GM19023 (cell line): Measurements from ENCODE around the gene IPP.
A peak's percentile ranks its signal among the peaks of the same experiment; 100 is the strongest.
"Not testable (repeated sequence)": the region's sequence is repeated elsewhere in the genome, so short reads cannot be mapped to it uniquely, and the experiment has no call there.

Experiments used
- ATAC-seq: cut with Tn5 transposase; IDR thresholded peaks from one replicate; pipeline ENCODE4 v1.9.1; 2021; ENCODE audit warnings: mild to moderate bottlenecking, moderate library complexity; ENCODE audit not compliant: unreplicated experiment

Gene IPP

DNA sequence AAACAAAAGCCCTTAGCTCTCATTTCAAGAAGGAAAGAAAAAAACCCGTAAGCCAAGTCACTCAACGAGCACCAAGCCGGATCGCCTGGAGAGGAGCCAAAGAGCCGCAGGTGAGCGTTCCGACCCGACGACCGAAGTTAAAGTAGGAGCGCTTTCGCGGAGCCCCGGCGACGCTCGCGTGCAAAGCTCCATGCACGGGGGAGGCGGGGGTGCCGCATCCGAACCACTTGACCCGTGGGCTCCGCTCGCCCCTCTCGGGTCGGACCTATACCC, 64.5 kb downstream of the IPP start:
- ATAC-seq: peak; percentile 6

DNA sequence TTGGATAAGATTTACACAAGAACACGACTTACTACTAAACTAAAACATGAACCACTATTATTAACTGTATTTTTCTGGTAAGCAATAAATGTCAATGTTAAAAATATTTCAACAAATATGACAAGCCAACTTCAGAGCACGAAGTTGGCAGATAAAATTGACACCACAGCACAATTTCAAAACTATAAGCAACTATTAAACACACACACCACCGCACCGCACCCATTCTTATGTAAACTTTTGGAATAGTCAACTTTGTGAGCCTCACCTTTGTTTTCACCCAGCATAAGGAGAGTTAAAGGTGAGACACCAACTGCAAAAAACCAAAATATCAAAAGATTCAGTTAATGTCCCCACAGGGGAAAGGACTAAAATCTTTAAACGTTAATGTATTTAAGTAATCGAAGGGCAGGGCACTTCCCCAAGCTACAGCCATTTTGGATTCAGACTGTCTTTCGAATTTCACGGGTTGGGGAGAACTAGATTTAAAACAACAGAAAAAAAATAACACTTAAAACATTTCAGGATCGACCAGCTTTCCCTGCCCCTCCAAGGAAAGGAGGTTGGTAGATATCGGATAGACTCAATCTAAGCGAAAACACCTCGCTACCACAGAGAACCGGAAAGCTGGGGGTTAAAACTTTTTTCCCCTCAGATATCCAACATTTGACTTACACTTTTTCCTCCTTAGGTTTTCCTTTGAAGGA, 65.0 kb downstream of the IPP start:
- ATAC-seq: no peak

DNA sequence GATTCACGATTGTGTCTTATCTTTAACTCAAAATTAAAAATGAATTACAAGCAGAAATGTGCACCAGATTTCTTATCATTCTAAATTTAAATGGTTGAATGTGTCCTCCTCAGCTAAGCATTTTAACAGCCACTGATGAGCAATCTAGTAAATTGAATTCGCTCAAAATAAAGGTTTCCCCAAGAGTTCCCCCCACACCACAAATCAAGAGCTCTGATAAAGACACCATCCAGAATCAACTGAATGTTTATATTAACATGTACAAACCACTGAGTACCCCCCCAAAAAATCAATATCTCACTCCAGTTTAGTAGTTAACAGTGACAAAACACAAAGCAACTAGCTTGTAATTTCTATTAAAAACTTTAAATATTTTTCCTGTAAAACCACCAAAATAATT, 66.1 kb downstream of the IPP start:
- ATAC-seq: no peak

DNA sequence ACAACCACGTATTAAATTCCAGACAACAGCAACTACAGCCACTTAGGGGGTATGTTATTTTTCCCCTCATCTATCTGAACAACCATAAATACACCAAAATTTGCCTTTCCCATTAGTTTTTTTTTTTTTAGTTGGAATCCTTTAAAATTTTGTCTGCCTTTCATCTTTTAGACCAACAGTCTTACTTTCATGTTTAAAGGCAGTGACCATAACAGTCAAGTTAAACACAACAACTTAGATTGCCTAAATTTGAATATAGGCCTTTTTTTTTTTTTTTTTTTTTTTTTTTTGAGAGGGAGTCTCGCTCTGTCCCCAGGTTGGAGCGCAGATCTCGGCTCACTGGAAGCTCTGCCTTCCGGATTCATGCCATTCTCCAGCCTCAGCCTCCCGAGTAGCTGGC, 67.5 kb downstream of the IPP start:
- ATAC-seq: no peak

DNA sequence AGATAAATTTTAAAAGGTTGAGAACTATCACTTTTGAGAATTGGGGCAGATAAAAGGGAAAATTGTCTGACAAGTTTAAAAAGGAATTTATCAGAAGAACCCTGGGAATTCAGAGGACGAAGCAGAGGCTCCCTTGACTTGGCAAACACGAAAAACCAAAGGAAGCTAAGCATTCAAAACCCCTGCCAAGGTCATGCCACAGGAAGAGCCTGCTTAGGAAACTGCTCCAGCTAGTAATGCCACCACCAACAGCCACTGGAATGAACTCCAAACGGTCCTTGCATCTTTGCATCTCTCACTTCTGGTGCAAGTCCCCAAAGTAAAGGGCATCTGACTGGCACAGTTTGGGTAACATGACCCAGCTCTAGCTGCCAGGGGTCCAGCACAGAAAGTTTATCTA, 71.3 kb downstream of the IPP start:
- ATAC-seq: no peak

DNA sequence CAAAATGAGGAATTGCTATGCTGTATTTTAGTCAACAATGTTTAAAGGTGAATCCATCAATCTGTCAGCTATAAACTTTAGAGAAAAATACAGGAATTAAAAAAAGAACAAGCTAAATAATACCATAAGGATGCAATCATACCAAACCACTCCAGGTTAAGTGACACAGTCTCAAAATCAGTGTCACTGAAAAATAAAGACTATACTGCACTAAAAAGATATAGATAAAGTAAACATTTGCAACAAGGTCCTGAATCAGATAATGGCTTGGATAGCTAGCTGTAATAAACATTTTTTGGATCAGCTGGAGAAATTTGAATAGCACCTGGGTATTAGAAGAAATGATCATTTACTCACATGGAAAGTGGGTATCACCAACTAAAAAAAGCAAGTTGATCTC, 72.0 kb downstream of the IPP start:
- no peak for ATAC-seq

GRCh38 chr1:45677751-45678245, 72.7 kb downstream of the IPP start:
- ATAC-seq: no peak

DNA sequence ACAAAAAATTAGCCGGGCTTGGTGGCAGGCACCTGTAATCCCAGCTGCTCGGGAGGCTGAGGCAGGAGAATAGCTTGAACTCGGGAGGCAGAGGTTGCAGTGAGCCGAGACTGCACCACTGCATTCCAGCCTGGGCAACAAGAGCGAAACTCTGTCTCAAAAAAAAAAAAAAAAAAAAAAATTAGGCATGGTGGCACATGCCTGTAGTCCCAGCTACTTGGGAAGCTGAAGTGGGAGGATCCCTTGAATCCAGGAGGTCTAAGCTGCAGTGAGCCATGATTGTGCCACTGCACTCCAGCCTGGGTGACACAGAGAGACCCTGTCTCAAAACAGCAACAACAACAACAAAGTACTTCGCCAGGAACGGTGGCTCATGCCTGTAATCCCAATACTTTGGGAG, 73.9 kb downstream of the IPP start:
- ATAC-seq: not testable (repeated sequence)

DNA sequence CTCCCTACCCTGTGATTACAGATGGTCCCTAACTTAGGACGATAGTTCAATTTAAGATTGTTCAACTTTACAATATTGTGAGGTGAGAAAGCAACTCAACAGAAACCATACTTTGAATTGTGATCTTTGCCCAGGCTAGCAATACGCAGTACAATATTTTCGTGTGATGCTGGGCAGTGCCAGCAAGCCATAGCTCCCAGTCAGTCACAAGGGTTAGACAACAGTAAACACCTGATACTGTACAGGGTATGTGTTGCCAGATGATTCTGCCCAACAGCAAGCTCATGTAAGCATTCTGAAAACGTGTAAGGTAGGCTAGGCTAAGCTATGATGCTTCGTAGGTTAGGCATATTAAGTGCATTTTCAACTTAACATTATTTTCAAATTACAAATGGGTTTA, 76.0 kb downstream of the IPP start:
- no peak for ATAC-seq

GRCh38 chr1:45673956-45674355, 76.5 kb downstream of the IPP start:
- no peak for ATAC-seq

- no peak for ATAC-seq
Observed at GRCh38 chr1:45669859-45670655, 80.4 kb downstream of the IPP start.

DNA sequence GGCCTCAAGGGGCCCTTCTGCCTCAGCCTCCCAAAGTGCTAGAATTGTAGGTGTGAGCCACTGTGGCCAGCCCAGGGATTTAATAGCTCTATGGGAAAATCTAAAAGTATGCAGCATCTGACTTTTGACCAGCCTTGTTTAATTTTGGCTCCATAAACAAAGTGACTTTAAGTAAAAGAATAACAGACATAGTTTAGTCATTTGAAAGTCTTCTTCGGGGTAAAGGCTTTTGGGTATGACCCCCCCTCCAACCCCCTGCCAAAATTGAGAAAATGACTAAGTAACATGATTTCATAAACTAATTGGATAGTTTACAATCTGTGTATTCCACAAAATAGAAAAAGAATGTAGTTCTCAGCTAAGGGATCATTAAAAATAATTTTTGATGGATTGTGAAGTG, 81.1 kb downstream of the IPP start:
- no peak for ATAC-seq

- no peak for ATAC-seq
Observed at GRCh38 chr1:45668526-45668925, 81.9 kb downstream of the IPP start.

GRCh38 chr1:45667321-45668111, 82.9 kb downstream of the IPP start:
- ATAC-seq: no peak

- no peak for ATAC-seq
Observed at GRCh38 chr1:45666836-45667235, 83.6 kb downstream of the IPP start.

DNA sequence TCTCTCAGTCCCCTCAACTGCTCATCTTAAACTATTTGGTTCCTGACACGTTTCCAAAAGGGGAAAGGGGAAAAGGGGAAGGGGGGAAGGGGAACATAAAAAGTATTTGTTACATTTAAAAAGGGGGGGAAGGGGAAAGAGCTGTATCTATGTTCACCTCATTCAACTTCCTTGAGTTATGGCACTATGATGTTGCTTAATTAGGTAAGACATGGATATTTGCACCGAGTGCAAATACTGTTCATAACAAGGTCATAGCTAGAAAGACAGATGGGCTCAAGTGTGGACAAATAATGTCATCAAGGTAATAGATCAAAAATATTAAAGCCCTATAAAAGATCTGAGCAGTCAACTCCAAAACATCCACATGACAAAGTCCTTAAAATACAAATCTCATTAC, 90.1 kb downstream of the IPP start:
- no peak for ATAC-seq

GRCh38 chr1:45659222-45659621, 91.2 kb downstream of the IPP start:
- no peak for ATAC-seq

GRCh38 chr1:45658171-45658570, 92.3 kb downstream of the IPP start:
- ATAC-seq: no peak

DNA sequence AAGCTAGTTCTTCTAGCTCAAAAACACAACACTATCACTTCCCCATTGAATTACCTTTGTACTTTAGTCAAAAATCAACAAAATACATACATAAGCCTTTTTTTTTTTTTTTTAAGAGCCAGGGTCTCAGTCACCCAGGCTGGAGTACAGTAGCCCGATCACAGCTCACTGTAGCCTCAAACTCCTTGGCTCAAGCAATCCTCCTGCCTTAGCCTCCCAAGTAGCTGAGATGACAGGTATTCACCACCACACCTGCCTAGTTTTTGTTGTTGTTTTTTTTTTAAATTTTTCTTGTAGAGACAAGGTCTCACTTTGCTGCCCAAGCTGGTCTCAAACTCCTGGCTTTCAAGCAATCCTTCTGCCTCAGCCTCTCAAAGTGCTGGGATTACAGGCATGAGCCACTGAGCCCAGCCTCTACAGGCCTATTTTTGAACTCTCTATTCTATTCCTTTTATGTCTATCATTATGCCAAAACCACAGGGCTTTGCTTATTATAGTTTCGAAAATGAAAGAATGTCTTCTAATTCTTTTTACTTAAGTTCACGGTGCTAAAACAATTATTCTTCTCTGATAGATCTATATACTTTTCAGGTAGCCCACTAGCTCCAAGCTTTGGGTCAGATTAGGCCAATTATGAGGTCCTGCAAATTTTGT, 93.8 kb downstream of the IPP start:
- ATAC-seq: no peak

DNA sequence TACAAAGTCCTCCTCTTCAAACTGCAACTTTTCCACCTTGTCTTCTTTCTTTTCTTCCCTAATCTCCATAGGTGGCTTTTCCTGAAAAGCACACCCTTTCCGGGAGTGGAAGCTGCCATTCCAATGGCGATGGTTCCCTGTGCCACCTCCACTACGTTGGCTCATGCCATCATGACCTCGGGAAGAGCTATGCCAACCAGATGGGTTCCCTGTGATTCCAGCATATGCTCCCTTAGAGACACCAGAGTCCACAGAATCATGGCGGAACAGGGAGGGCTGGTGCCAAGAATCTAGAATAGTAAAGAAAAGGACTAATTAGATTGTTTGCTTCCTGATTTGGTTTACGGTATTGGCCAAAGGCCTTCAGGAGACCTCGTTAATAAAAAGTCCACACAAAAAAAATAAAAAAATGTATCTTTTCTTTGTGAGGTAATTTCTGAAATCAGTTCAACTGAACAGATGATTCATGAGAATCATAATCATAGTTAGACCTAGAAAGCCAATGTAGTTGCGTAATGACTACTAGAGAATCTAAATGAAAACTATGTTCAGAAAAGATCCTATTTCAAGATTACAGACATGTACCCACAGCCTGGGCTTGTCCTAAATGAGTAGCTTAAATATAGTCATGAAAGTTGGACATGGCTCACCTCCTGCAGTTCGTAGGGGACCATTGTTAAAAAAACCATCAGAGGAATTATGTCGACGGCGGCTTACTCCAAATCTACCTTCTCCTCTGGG, 95.7 kb downstream of the IPP start:
- no peak for ATAC-seq
